IMR-90 (cell line): Measurements from ENCODE around the gene CCDC136. TPM values are rescaled to one million over a fixed set of nuclear protein-coding genes. Genes with fewer than 3 reads are reported as not detected.

Source experiments
- ATAC-seq: fragments of 200-7000 bp; cut with Tn5 transposase; 2 replicates; pipeline ENCODE4 v1.9.1; 2020; ENCODE audit warnings: low read depth, mild to moderate bottlenecking, moderate library complexity
- BruUV-seq: library from RNA; stranded (reverse); fragments of 400-500 nt; replicated peaks from 2 replicates; lab custom pipeline; 2021; lab: Mats Ljungman, UMichigan
- CTCF ChIA-PET: fragments of 300-600 bp; formaldehyde crosslinking; extraction: SDS; loops from one replicate; lab custom pipeline; 2021; ENCODE audit warnings: antibody characterized with exemption; lab: Yijun Ruan, JAX
- POLR2A ChIA-PET: fragments of 300-600 bp; sonication (Branson Sonifier 250); formaldehyde crosslinking; loops from one replicate; lab custom pipeline; 2022; ENCODE audit warnings: antibody characterized with exemption; ENCODE audit not compliant: unreplicated experiment; lab: Charles Lee
- DNase-seq: peaks from one replicate; pipeline ENCODE4 v3.0.0; 2013
- H2AFZ ChIP-seq: replicated peaks from 2 replicates; pipeline ENCODE3; 2013; ENCODE audit warnings: low read length, mild to moderate bottlenecking; ENCODE audit not compliant: poor library complexity
- H2AK5ac ChIP-seq: 2 replicates; pipeline ENCODE4 v1.6.1; 2013; ENCODE audit warnings: low read depth, low read length, inconsistent platforms
- H2AK9ac ChIP-seq: replicated peaks from 2 replicates; pipeline ENCODE3; 2013; ENCODE audit warnings: mild to moderate bottlenecking, low read depth, low read length, moderate library complexity; ENCODE audit not compliant: poor library complexity
- H2BK120ac ChIP-seq: 2 replicates; pipeline ENCODE4 v1.6.1; 2013; ENCODE audit warnings: low read depth, low read length, inconsistent platforms
- H2BK15ac ChIP-seq: 3 replicates; pipeline ENCODE4 v1.6.1; 2013; ENCODE audit warnings: low read depth, low read length, inconsistent platforms
- H2BK20ac ChIP-seq: 2 replicates; pipeline ENCODE4 v1.6.1; 2013; ENCODE audit warnings: low read depth, mild to moderate bottlenecking, inconsistent platforms, low read length, moderate library complexity
- H2BK5ac ChIP-seq: 2 replicates; pipeline ENCODE4 v1.6.1; 2013; ENCODE audit warnings: mild to moderate bottlenecking, low read depth, low read length, inconsistent platforms; ENCODE audit not compliant: poor library complexity, severe bottlenecking
- H3K14ac ChIP-seq: replicated peaks from 2 replicates; pipeline ENCODE4 v1.6.1; 2013; ENCODE audit warnings: low read depth, low read length, inconsistent platforms
- H3K18ac ChIP-seq: 2 replicates; pipeline ENCODE4 v1.6.1; 2013; ENCODE audit warnings: low read depth, low read length, control low read depth
- H3K23ac ChIP-seq: 2 replicates; pipeline ENCODE4 v1.6.1; 2013; ENCODE audit warnings: low read depth, low read length, inconsistent platforms
- H3K27ac ChIP-seq: 2 replicates; pipeline ENCODE4 v1.5.1; 2013; ENCODE audit warnings: mild to moderate bottlenecking, control low read depth, low read length; ENCODE audit not compliant: insufficient read depth
- H3K27me3 ChIP-seq: 2 replicates; pipeline ENCODE4 v1.6.1; 2013; ENCODE audit warnings: low read length; ENCODE audit not compliant: control insufficient read depth, insufficient read depth
- H3K36me3 ChIP-seq: 2 replicates; pipeline ENCODE4 v1.6.1; 2013; ENCODE audit warnings: low read length, mixed read lengths; ENCODE audit not compliant: control insufficient read depth, insufficient read depth
- H3K4ac ChIP-seq: 2 replicates; pipeline ENCODE4 v1.6.1; 2013; ENCODE audit warnings: low read depth, low read length, inconsistent platforms
- H3K4me1 ChIP-seq: 2 replicates; pipeline ENCODE4 v1.6.1; 2013; ENCODE audit warnings: low read length, mixed read lengths; ENCODE audit not compliant: control insufficient read depth, insufficient read depth
- H3K4me2 ChIP-seq: 2 replicates; pipeline ENCODE4 v1.6.1; 2013; ENCODE audit warnings: low read depth, mild to moderate bottlenecking, control low read depth, low read length, moderate library complexity
- H3K4me3 ChIP-seq: 2 replicates; pipeline ENCODE4 v1.5.1; 2013; ENCODE audit warnings: low read depth, mild to moderate bottlenecking, control low read depth, low read length, moderate library complexity; ENCODE audit not compliant: insufficient read depth
- H3K56ac ChIP-seq: 2 replicates; pipeline ENCODE4 v1.6.1; 2013; ENCODE audit warnings: low read length, inconsistent platforms; ENCODE audit not compliant: insufficient read depth; ENCODE audit errors: extremely low read depth
- H3K79me1 ChIP-seq, 2 experiments: 2 replicates each; pipeline ENCODE4 v1.6.1; 2013; ENCODE audit warnings: low read length in 2 of 2, inconsistent platforms in 1 of 2, low read depth in 1 of 2
- H3K9ac ChIP-seq: 2 replicates; pipeline ENCODE4 v1.6.1; 2013; ENCODE audit warnings: low read depth, low read length, control low read depth
- H3K9me1 ChIP-seq: 2 replicates; pipeline ENCODE4 v1.6.1; 2013; ENCODE audit warnings: low read length, inconsistent platforms; ENCODE audit not compliant: insufficient read depth
- H3K9me3 ChIP-seq: 2 replicates; pipeline ENCODE4 v1.6.1; 2013; ENCODE audit warnings: low read length; ENCODE audit not compliant: control insufficient read depth, insufficient read depth
- H4K20me1 ChIP-seq: 2 replicates; pipeline ENCODE4 v1.6.1; 2013; ENCODE audit warnings: low read length, inconsistent platforms; ENCODE audit not compliant: insufficient read depth
- H4K5ac ChIP-seq: 2 replicates; pipeline ENCODE4 v1.6.1; 2013; ENCODE audit warnings: mild to moderate bottlenecking, low read depth, low read length, control low read depth
- H4K8ac ChIP-seq, 2 experiments: 2 replicates each; pipeline ENCODE4 v1.6.1; 2013; ENCODE audit warnings: low read depth in 2 of 2, low read length in 2 of 2, control low read depth in 1 of 2, inconsistent platforms in 1 of 2
- H4K91ac ChIP-seq: 2 replicates; pipeline ENCODE4 v1.6.1; 2013; ENCODE audit warnings: low read depth, low read length, inconsistent platforms; ENCODE audit not compliant: insufficient read depth
- CEBPB ChIP-seq: IDR thresholded peaks from 2 replicates; pipeline ENCODE4 v1.6.1; 2012; ENCODE audit warnings: low read depth, low read length, improper control_type of control experiment
- CHD1 ChIP-seq: IDR thresholded peaks from 2 replicates; pipeline ENCODE4 v1.6.1; 2012; ENCODE audit warnings: low read depth, low read length, improper control_type of control experiment
- FOS ChIP-seq: fragments of 150-350 bp; IDR thresholded peaks from 2 replicates; pipeline ENCODE4 v1.6.1; 2016; ENCODE audit warnings: low read depth, low read length
- MAZ ChIP-seq: IDR thresholded peaks from 2 replicates; pipeline ENCODE4 v1.6.1; 2012; ENCODE audit warnings: low read depth, mild to moderate bottlenecking, low read length, improper control_type of control experiment, moderate library complexity, borderline replicate concordance
- MXI1 ChIP-seq: IDR thresholded peaks from 2 replicates; pipeline ENCODE4 v1.6.1; 2012; ENCODE audit warnings: low read depth, mild to moderate bottlenecking, low read length, moderate library complexity, borderline replicate concordance
- NFE2L2 ChIP-seq: fragments of 150-350 bp; IDR thresholded peaks from 2 replicates; pipeline ENCODE4 v1.6.1; 2016; ENCODE audit warnings: low read depth, mild to moderate bottlenecking, low read length
- RCOR1 ChIP-seq: IDR thresholded peaks from 2 replicates; pipeline ENCODE4 v1.6.1; 2012; ENCODE audit warnings: mild to moderate bottlenecking, low read length, improper control_type of control experiment; ENCODE audit not compliant: insufficient replicate concordance
- RFX5 ChIP-seq: IDR thresholded peaks from 2 replicates; pipeline ENCODE4 v1.8.0; 2012; ENCODE audit warnings: low read depth, mild to moderate bottlenecking, low read length, moderate library complexity
- SMC3 ChIP-seq: fragments of 150-350 bp; IDR thresholded peaks from 2 replicates; pipeline ENCODE4 v1.6.1; 2016; ENCODE audit warnings: low read depth, mild to moderate bottlenecking, antibody characterized with exemption, low read length, moderate library complexity
- WGBS, 2 experiments: methylation state at CpG; one replicate each; pipeline versions ENCODE4 v1.1.5 to v1.1.7; 2013; ENCODE audit warnings: missing lambda C conversion rate in 2 of 2; ENCODE audit not compliant: insufficient read length in 1 of 2; ENCODE audit errors: extremely low coverage in 2 of 2; 5-methylcytosine and 5-hydroxymethylcytosine counted together
- dilution Hi-C: fragments of 300-500 bp; cut with HindIII; formaldehyde crosslinking; loops from one replicate; pipeline ENCODE4 v1.14.3; 2018; ENCODE audit warnings: low sequenced_read_pairs; ENCODE audit not compliant: unreplicated experiment
- in situ Hi-C: fragments of 300-500 bp; cut with MboI; formaldehyde crosslinking; loops from 3 replicates; pipeline ENCODE4 v1.14.3; 2019; ENCODE audit warnings: low sequenced_read_pairs, inconsistent platforms, mixed read lengths
- intact Hi-C: fragments of 100-400 bp; cut with micrococcal nuclease; formaldehyde crosslinking; loops from 2 replicates; pipeline ENCODE4 v1.10.0; 2022
- polyA plus RNA-seq, 3 experiments: library from polyadenylated mRNA; depleted of rRNA; stranded (reverse); fragments of >200 nt; gene quantifications; 2 replicates each; pipeline ENCODE4 v1.2.3, GENCODE V29; 2012; ENCODE audit warnings: low replicate concordance in 1 of 3
- total RNA-seq: library from RNA; depleted of rRNA; stranded (reverse); fragments of >200 nt; gene quantifications from 2 replicates; pipeline ENCODE4 v1.2.3, GENCODE V29; 2012
- TF ChIP-seq, protein P1 (sequence below): conservative IDR thresholded peaks from 2 replicates; pipeline ENCODE4 v1.5.1; 2012; ENCODE audit warnings: mild to moderate bottlenecking, low read depth, low read length, improper control_type of control experiment
- TF ChIP-seq, protein P2 (sequence below): fragments of 150-350 bp; IDR thresholded peaks from 2 replicates; pipeline ENCODE4 v1.6.1; 2017; ENCODE audit warnings: mild to moderate bottlenecking, antibody characterized with exemption, low read length, low read depth

Gene CCDC136
- total and polyA plus RNA-seq, 2 of the 4 experiments (the other 2 are of a cell fraction), result 7.7 to 18.0 TPM

DNA sequence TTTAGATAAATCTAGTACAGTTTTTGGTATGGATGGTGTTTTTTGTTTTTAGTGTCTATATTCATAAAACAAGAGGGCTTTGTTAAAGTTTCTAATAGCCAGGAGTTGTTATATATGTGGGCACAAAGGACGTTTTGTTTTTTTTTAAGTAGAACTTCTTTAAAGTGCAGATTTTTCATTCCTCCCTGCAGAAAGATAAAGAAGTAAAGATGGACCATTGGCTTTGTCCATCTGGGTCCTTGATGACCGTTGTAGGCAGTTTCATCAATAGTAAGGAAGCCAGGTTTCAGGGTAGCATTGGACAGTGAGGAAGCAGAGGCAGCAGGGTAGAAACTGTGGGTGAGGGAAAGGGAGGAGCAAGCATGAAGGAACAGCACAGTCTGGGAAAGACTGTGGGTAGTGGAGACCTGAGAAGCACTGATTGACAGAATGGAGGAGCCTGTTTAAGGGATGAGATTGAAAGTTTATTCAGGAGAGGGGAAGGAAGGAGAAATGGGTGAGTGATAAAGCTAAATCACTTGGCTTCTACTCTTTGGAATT is 47.3 kb upstream of the CCDC136 start (continued):
- TF ChIP-seq MAZ (no peak), CHD1 (no peak), MXI1 (no peak)
- TF ChIP-seq, protein P1, sequence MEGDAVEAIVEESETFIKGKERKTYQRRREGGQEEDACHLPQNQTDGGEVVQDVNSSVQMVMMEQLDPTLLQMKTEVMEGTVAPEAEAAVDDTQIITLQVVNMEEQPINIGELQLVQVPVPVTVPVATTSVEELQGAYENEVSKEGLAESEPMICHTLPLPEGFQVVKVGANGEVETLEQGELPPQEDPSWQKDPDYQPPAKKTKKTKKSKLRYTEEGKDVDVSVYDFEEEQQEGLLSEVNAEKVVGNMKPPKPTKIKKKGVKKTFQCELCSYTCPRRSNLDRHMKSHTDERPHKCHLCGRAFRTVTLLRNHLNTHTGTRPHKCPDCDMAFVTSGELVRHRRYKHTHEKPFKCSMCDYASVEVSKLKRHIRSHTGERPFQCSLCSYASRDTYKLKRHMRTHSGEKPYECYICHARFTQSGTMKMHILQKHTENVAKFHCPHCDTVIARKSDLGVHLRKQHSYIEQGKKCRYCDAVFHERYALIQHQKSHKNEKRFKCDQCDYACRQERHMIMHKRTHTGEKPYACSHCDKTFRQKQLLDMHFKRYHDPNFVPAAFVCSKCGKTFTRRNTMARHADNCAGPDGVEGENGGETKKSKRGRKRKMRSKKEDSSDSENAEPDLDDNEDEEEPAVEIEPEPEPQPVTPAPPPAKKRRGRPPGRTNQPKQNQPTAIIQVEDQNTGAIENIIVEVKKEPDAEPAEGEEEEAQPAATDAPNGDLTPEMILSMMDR, result no peak

DNA sequence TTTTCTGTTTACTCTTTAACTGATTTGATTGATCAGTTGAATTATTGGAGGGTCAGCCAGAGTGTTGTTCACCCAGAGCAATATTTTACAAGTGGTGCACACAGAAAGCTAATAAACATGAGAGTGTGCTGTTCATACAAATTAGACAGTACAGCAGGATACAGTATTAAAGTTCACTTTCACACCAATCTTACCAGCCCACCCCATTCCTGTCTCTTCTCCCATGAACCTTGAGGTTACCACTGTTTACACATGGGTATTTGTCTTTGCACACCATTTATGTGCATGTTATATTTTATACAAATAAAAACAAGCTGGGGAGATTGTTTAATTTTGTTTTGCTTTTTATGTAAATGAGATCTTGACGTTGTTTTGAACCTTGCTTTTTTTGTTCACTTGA is 46.1 kb upstream of the CCDC136 start:
- Histone ChIP-seq H3K14ac (no peak overlapping the region), H2AFZ (no peak overlapping the region), H2BK120ac (no peak overlapping the region), H4K5ac (no peak overlapping the region), H4K20me1 (peaks cover 96% of the 10 kb centered on the region), H3K27ac (no peak overlapping the region), H3K4me3 (no peak overlapping the region), H3K79me1 (peaks cover 0 to 29% of the 10 kb centered on the region in 2 experiments; a peak in 3 of 4 replicates), H3K9me1 (peaks cover 22% of the 10 kb centered on the region), H4K8ac (no peak overlapping the region), H3K27me3 (no peaks in the 10 kb centered on the region), H3K23ac (no peak overlapping the region; the same call in 1 of the 2 replicates), H3K36me3 (peaks cover 26% of the 10 kb centered on the region), H3K9ac (no peak overlapping the region), H3K9me3 (no peaks in the 10 kb centered on the region), H2AK5ac (no peak overlapping the region), H4K91ac (no peak overlapping the region), H3K4me1 (peaks cover 6% of the 10 kb centered on the region), H2BK20ac (no peak overlapping the region), H3K56ac (no peak overlapping the region), H3K18ac (no peak overlapping the region), H3K4me2 (no peak overlapping the region), H3K4ac (no peak overlapping the region), H2BK5ac (no peak overlapping the region), H2AK9ac (no peak overlapping the region), H2BK15ac (no peak overlapping the region)
- ATAC-seq, result no peak
- ChIA-PET POLR2A (no interaction called here), CTCF (interaction anchor here (0.6 kb wide), 2 partner anchors 9 to 12 kb away, joined by 5 to 7 read pairs; no protein-coding TSS in a partner anchor)
- dilution Hi-C loops, result no loop called here
- WGBS, 2 experiments, result no CpG with 5 or more reads among the region's 1 CpG
- no TSS peak for BruUV-seq
- in situ Hi-C loops, result no loop called here
- no peak for DNase-seq
- intact Hi-C loops, result no loop called here
- TF ChIP-seq, protein P1, result no peak
- TF ChIP-seq FOS (no peak), CEBPB (no peak), MAZ (no peak), MXI1 (no peak), NFE2L2 (no peak), RCOR1 (no peak), RFX5 (no peak), SMC3 (no peak)
- TF ChIP-seq, protein P2, sequence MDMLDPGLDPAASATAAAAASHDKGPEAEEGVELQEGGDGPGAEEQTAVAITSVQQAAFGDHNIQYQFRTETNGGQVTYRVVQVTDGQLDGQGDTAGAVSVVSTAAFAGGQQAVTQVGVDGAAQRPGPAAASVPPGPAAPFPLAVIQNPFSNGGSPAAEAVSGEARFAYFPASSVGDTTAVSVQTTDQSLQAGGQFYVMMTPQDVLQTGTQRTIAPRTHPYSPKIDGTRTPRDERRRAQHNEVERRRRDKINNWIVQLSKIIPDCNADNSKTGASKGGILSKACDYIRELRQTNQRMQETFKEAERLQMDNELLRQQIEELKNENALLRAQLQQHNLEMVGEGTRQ, result no peak
